Measurements from ENCODE around the gene DGKA.

DNA sequence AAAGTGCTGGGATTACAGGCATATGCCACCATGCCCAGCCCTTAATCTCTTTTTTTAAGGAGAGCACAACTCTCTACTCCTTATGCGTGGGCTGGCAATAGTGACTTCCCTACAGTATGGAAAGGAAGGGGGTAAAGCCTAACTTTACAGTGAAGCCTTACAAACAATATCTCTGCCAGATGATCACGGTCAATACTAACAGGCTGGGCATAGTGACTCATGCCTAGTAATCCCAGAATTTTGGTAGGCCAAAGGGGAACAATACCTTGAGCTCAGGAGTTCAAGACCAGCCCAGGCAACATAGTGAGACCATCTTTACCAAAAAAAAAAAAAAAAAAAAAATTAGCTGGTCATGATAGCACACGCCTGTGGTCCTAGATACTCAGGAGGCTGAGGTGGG, 8.8 kb upstream of the DGKA start:
- TF ChIP-seq, protein P1, sequence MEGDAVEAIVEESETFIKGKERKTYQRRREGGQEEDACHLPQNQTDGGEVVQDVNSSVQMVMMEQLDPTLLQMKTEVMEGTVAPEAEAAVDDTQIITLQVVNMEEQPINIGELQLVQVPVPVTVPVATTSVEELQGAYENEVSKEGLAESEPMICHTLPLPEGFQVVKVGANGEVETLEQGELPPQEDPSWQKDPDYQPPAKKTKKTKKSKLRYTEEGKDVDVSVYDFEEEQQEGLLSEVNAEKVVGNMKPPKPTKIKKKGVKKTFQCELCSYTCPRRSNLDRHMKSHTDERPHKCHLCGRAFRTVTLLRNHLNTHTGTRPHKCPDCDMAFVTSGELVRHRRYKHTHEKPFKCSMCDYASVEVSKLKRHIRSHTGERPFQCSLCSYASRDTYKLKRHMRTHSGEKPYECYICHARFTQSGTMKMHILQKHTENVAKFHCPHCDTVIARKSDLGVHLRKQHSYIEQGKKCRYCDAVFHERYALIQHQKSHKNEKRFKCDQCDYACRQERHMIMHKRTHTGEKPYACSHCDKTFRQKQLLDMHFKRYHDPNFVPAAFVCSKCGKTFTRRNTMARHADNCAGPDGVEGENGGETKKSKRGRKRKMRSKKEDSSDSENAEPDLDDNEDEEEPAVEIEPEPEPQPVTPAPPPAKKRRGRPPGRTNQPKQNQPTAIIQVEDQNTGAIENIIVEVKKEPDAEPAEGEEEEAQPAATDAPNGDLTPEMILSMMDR (IDR thresholded peaks at IDR 0.05) = no peak
- TF ChIP-seq POLR2A (IDR thresholded peaks at IDR 0.05) = no peak
